ENCODE results near the gene CTNNA3.
"Not testable (repeated sequence)": the region's sequence is repeated elsewhere in the genome, so short reads cannot be mapped to it uniquely, and the experiment has no call there.

CTNNA3 gene

GRCh38 chr10:67599597-67599996, 96.4 kb downstream of the CTNNA3 start:
- no peak for DNase-seq

GRCh38 chr10:67596641-67597040, 99.4 kb downstream of the CTNNA3 start:
- no peak for DNase-seq

GRCh38 chr10:67587771-67588170, 108.2 kb downstream of the CTNNA3 start:
- DNase-seq, result no peak

- no peak for DNase-seq
Observed at GRCh38 chr10:67575532-67575931, 120.5 kb downstream of the CTNNA3 start.

GRCh38 chr10:67573484-67573883, 122.5 kb downstream of the CTNNA3 start:
- no peak for DNase-seq

GRCh38 chr10:67571503-67571902, 124.5 kb downstream of the CTNNA3 start:
- no peak for DNase-seq

GRCh38 chr10:67558311-67558710, 137.7 kb downstream of the CTNNA3 start:
- not testable (repeated sequence) for DNase-seq

- DNase-seq, result no peak
Observed at GRCh38 chr10:67553254-67553653, 142.7 kb downstream of the CTNNA3 start.

- DNase-seq, result no peak
Observed at GRCh38 chr10:67550838-67551402, 145.1 kb downstream of the CTNNA3 start.

GRCh38 chr10:67550046-67550445, 145.9 kb downstream of the CTNNA3 start:
- no peak for DNase-seq

- DNase-seq, result no peak
Observed at GRCh38 chr10:67549390-67549789, 146.6 kb downstream of the CTNNA3 start.

GRCh38 chr10:67541411-67541810, 154.6 kb downstream of the CTNNA3 start:
- no peak for DNase-seq

GRCh38 chr10:67539312-67539711, 156.7 kb downstream of the CTNNA3 start:
- no peak for DNase-seq

GRCh38 chr10:67537906-67538305, 158.1 kb downstream of the CTNNA3 start:
- no peak for DNase-seq

- no peak for DNase-seq
Observed at GRCh38 chr10:67533376-67533775, 162.6 kb downstream of the CTNNA3 start.

- DNase-seq, result not testable (repeated sequence)
Observed at GRCh38 chr10:67530990-67531389, 165.0 kb downstream of the CTNNA3 start.

- DNase-seq, result no peak
Observed at GRCh38 chr10:67527351-67527750, 168.6 kb downstream of the CTNNA3 start.

GRCh38 chr10:67521546-67521945, 174.4 kb downstream of the CTNNA3 start:
- DNase-seq, result no peak

- DNase-seq, result no peak
Observed at GRCh38 chr10:67520924-67521520, 175.0 kb downstream of the CTNNA3 start.

- no peak for DNase-seq
Observed at GRCh38 chr10:67519434-67519833, 176.6 kb downstream of the CTNNA3 start.

GRCh38 chr10:67518756-67519155, 177.2 kb downstream of the CTNNA3 start:
- no peak for DNase-seq

- DNase-seq, result no peak
Observed at GRCh38 chr10:67518043-67518442, 178.0 kb downstream of the CTNNA3 start.

- DNase-seq, result no peak
Observed at GRCh38 chr10:67506757-67507091, 189.3 kb downstream of the CTNNA3 start.

GRCh38 chr10:67506083-67506756, 189.8 kb downstream of the CTNNA3 start:
- DNase-seq, result no peak

Data from DMS79 (cell line).